Neural cell (in vitro differentiated cells): ENCODE results near the gene CA12. TPM values are rescaled to one million over a fixed set of nuclear protein-coding genes. Genes with fewer than 3 reads are reported as not detected.

Source experiments
- H2AFZ ChIP-seq: fragments of 200-600, 300-800 bp; sonication (generic), shearing (Covaris generic); 2 replicates; pipeline ENCODE4 v1.6.0; 2014; ENCODE audit warnings: low read depth, mild to moderate bottlenecking, antibody characterized with exemption, low read length, moderate library complexity
- H3F3A ChIP-seq: fragments of 200-600 bp; shearing (Covaris generic); 2 replicates; pipeline ENCODE4 v1.6.1; 2016; ENCODE audit warnings: mild to moderate bottlenecking, moderate library complexity, mixed read lengths, antibody characterized with exemption, low read length; ENCODE audit not compliant: insufficient read depth, poor library complexity, severe bottlenecking
- H3K27ac ChIP-seq: fragments of 200-600, 300-800 bp; sonication (generic), shearing (Covaris generic); 2 replicates; pipeline ENCODE4 v1.5.1; 2014; ENCODE audit warnings: mild to moderate bottlenecking, low read length, moderate library complexity
- H3K27me3 ChIP-seq: fragments of 300-800, 200-600 bp; sonication (generic), shearing (Covaris generic); 2 replicates; pipeline ENCODE4 v1.6.0; 2014; ENCODE audit warnings: mild to moderate bottlenecking, low read depth, low read length, moderate library complexity; ENCODE audit not compliant: insufficient read depth
- H3K36me3 ChIP-seq: fragments of 300-800, 200-600 bp; sonication (generic), shearing (Covaris generic); 2 replicates; pipeline ENCODE4 v1.5.1; 2014; ENCODE audit warnings: mild to moderate bottlenecking, antibody characterized with exemption, low read length, moderate library complexity; ENCODE audit not compliant: insufficient read depth
- H3K4me2 ChIP-seq: fragments of 300-800, 200-600 bp; sonication (generic), shearing (Covaris generic); 2 replicates; pipeline ENCODE4 v1.6.0; 2014; ENCODE audit warnings: mild to moderate bottlenecking, low read length
- H3K4me3 ChIP-seq: fragments of 300-800, 200-600 bp; sonication (generic), shearing (Covaris generic); 2 replicates; pipeline ENCODE4 v1.5.1; 2014; ENCODE audit warnings: mild to moderate bottlenecking, low read length, moderate library complexity
- H3K79me2 ChIP-seq: fragments of 200-600 bp; shearing (Covaris generic); replicated peaks from 2 replicates; pipeline ENCODE4 v1.6.0; 2014; ENCODE audit warnings: mild to moderate bottlenecking, low read length, moderate library complexity; ENCODE audit not compliant: insufficient read depth
- H3K9ac ChIP-seq: fragments of 300-800, 200-600 bp; sonication (generic), shearing (Covaris generic); 2 replicates; pipeline ENCODE4 v1.6.1; 2016; ENCODE audit warnings: mild to moderate bottlenecking, low read length, mixed read lengths
- H3K9me2 ChIP-seq: fragments of 200-600 bp; shearing (Covaris generic); 2 replicates; pipeline ENCODE4 v1.6.1; 2016; ENCODE audit warnings: mild to moderate bottlenecking, low read length, mixed read lengths; ENCODE audit not compliant: insufficient read depth
- H3K9me3 ChIP-seq: fragments of 200-600, 300-800 bp; sonication (generic), shearing (Covaris generic); 2 replicates; pipeline ENCODE4 v1.6.1; 2016; ENCODE audit warnings: mild to moderate bottlenecking, mixed run types, low read length, moderate library complexity, mixed read lengths
- H4K20me1 ChIP-seq: fragments of 200-600 bp; shearing (Covaris generic); 2 replicates; pipeline ENCODE4 v1.6.1; 2016; ENCODE audit warnings: mild to moderate bottlenecking, mixed run types; ENCODE audit not compliant: insufficient read depth
- EP300 ChIP-seq: fragments of 450-650 bp; conservative IDR thresholded peaks from 2 replicates; pipeline ENCODE4 v1.6.1; 2014; ENCODE audit warnings: antibody characterized with exemption, mild to moderate bottlenecking, moderate library complexity; ENCODE audit not compliant: poor library complexity, severe bottlenecking
- EZH2 ChIP-seq: fragments of 200-600, 300-800 bp; shearing (Covaris generic), sonication (generic); IDR thresholded peaks from 2 replicates; pipeline ENCODE4 v1.6.1; 2014; ENCODE audit warnings: antibody characterized with exemption, low read length, borderline replicate concordance, mild to moderate bottlenecking; ENCODE audit not compliant: insufficient read depth, poor library complexity, severe bottlenecking
- MXI1 ChIP-seq: fragments of 450-650 bp; conservative IDR thresholded peaks from 2 replicates; pipeline ENCODE4 v1.6.1; 2014; ENCODE audit warnings: antibody characterized with exemption, mild to moderate bottlenecking; ENCODE audit not compliant: poor library complexity, severe bottlenecking
- POLR2AphosphoS5 ChIP-seq: IDR thresholded peaks from 2 replicates; pipeline ENCODE4 v1.6.1; 2012
- RAD21 ChIP-seq: fragments of 450-650 bp; conservative IDR thresholded peaks from 2 replicates; pipeline ENCODE4 v1.6.1; 2014; ENCODE audit warnings: antibody characterized with exemption, mild to moderate bottlenecking, moderate library complexity
- SMC3 ChIP-seq: fragments of 450-650 bp; conservative IDR thresholded peaks from 2 replicates; pipeline ENCODE4 v1.6.1; 2014; ENCODE audit warnings: antibody characterized with exemption, mild to moderate bottlenecking, moderate library complexity; ENCODE audit not compliant: poor library complexity
- TAF1 ChIP-seq: IDR thresholded peaks from 2 replicates; pipeline ENCODE4 v1.6.1; 2012; ENCODE audit warnings: low read depth
- polyA plus RNA-seq: library from polyadenylated mRNA; depleted of rRNA; stranded (reverse); fragments of >200 nt; gene quantifications from 2 replicates; pipeline ENCODE4 v1.2.3, GENCODE V29; 2014
- TF ChIP-seq, protein P1 (sequence below): IDR thresholded peaks from 2 replicates; pipeline ENCODE4 v1.6.1; 2012; ENCODE audit warnings: borderline replicate concordance
- TF ChIP-seq, protein P2 (sequence below): fragments of 450-650 bp; IDR thresholded peaks from 2 replicates; pipeline ENCODE4 v1.5.1; 2014; ENCODE audit warnings: antibody characterized with exemption, mild to moderate bottlenecking, moderate library complexity; ENCODE audit not compliant: poor library complexity, severe bottlenecking

Gene CA12
- polyA plus RNA-seq, 1 donor from 2014 or later, result 0.11 TPM

DNA sequence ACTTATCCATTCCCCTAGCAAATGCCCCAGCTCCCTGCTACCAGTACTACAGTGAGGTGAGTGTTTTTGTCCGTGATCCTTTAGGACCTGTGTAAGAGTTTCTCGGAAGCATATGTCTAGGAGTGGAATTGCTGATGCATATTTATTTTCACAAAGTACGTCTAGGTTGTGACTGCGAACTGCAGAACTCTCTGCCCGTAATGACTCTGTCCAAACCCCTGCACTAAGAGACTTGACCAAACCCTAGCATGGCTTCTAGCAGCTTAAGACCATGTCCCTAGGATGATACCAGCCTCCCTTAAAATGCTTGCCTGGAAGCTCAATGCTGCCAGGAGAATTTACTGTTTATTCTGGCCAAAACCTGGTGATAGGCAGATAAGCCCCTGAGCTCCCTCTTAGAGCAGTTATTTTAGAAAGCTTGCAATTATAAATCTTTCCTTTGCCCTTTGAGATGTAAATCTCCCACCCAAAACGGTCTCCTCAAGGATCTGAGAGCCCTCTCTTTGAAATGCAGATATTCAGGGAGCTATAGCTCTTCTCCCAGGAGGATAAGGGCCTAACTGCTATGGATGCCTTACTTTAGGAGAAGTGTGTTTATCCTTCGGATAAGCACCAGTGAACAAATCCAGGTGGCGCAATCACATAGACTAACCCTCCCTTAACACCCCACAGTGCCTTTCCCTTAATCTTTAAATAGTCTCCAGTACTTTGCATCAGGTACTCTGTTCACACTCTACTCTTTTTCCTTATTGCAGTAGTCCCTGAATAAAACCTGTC, 14.7 kb upstream of the CA12 start:
- H3K9me2 ChIP-seq, result no peaks in the 10 kb centered on the region
- H3K36me3 ChIP-seq, result no peaks in the 10 kb centered on the region
- no peak overlapping the region for H3K4me2 ChIP-seq

DNA sequence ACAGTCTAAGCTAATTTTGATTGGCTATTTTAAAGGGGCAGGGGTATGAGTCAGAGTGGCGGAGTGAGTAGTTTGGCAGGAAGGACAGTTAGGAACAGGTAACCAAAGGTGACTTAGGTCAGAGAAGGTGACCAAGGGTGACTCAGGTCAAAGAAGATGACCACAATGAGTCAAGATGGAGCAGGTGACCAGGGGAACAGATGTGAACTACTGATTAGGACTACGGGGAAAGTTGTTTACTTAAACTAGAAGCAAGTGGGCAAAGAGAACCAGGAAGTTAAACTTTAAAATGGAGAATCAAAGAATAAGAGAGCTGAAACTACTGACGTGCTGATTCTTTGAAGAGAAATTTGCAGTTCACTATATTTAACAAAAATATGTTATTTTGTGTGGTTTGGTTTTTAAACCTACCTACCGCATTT, 14.1 kb upstream of the CA12 start:
- TF ChIP-seq MXI1 (no peak), POLR2AphosphoS5 (no peak), SMC3 (no peak), EZH2 (no peak), RAD21 (no peak), TAF1 (no peak), EP300 (no peak)
- TF ChIP-seq, protein P1, sequence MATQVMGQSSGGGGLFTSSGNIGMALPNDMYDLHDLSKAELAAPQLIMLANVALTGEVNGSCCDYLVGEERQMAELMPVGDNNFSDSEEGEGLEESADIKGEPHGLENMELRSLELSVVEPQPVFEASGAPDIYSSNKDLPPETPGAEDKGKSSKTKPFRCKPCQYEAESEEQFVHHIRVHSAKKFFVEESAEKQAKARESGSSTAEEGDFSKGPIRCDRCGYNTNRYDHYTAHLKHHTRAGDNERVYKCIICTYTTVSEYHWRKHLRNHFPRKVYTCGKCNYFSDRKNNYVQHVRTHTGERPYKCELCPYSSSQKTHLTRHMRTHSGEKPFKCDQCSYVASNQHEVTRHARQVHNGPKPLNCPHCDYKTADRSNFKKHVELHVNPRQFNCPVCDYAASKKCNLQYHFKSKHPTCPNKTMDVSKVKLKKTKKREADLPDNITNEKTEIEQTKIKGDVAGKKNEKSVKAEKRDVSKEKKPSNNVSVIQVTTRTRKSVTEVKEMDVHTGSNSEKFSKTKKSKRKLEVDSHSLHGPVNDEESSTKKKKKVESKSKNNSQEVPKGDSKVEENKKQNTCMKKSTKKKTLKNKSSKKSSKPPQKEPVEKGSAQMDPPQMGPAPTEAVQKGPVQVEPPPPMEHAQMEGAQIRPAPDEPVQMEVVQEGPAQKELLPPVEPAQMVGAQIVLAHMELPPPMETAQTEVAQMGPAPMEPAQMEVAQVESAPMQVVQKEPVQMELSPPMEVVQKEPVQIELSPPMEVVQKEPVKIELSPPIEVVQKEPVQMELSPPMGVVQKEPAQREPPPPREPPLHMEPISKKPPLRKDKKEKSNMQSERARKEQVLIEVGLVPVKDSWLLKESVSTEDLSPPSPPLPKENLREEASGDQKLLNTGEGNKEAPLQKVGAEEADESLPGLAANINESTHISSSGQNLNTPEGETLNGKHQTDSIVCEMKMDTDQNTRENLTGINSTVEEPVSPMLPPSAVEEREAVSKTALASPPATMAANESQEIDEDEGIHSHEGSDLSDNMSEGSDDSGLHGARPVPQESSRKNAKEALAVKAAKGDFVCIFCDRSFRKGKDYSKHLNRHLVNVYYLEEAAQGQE, result no peak
- TF ChIP-seq, protein P2, sequence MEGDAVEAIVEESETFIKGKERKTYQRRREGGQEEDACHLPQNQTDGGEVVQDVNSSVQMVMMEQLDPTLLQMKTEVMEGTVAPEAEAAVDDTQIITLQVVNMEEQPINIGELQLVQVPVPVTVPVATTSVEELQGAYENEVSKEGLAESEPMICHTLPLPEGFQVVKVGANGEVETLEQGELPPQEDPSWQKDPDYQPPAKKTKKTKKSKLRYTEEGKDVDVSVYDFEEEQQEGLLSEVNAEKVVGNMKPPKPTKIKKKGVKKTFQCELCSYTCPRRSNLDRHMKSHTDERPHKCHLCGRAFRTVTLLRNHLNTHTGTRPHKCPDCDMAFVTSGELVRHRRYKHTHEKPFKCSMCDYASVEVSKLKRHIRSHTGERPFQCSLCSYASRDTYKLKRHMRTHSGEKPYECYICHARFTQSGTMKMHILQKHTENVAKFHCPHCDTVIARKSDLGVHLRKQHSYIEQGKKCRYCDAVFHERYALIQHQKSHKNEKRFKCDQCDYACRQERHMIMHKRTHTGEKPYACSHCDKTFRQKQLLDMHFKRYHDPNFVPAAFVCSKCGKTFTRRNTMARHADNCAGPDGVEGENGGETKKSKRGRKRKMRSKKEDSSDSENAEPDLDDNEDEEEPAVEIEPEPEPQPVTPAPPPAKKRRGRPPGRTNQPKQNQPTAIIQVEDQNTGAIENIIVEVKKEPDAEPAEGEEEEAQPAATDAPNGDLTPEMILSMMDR, result no peak
- H3K27me3 ChIP-seq, result no peaks in the 10 kb centered on the region
- H3K4me3 ChIP-seq, result no peak overlapping the region

More for the DNA sequence above, 14.7 kb upstream of the CA12 start:
- no peak for TF ChIP-seq MXI1
- TF ChIP-seq TAF1, result no peak
- TF ChIP-seq, protein P1, result no peak
- TF ChIP-seq SMC3, result no peak
- TF ChIP-seq POLR2AphosphoS5, result no peak
- TF ChIP-seq, protein P2, result no peak
- no peak for TF ChIP-seq RAD21
- TF ChIP-seq EZH2, result no peak
- no peak for TF ChIP-seq EP300
- no peaks in the 10 kb centered on the region for H3F3A ChIP-seq
- no peak overlapping the region for H2AFZ ChIP-seq
- no peaks in the 10 kb centered on the region for H3K27me3 ChIP-seq
- no peaks in the 10 kb centered on the region for H4K20me1 ChIP-seq
- H3K9ac ChIP-seq, result no peak overlapping the region
- no peak overlapping the region for H3K4me3 ChIP-seq
- no peaks in the 10 kb centered on the region for H3K79me2 ChIP-seq
- no peak overlapping the region for H3K27ac ChIP-seq
- H3K9me3 ChIP-seq, result no peaks in the 10 kb centered on the region

More for the DNA sequence above, 14.1 kb upstream of the CA12 start:
- Histone ChIP-seq H2AFZ (no peak overlapping the region), H3F3A (no peaks in the 10 kb centered on the region), H3K9me2 (no peaks in the 10 kb centered on the region), H3K36me3 (no peaks in the 10 kb centered on the region), H3K4me2 (no peak overlapping the region), H3K27ac (no peak overlapping the region), H4K20me1 (no peaks in the 10 kb centered on the region), H3K79me2 (no peaks in the 10 kb centered on the region), H3K9ac (no peak overlapping the region), H3K9me3 (no peaks in the 10 kb centered on the region)
